Esophagus muscularis mucosa (tissue), 4 donors: Measurements from ENCODE around the gene FAM3B. TPM values are rescaled to one million over a fixed set of nuclear protein-coding genes. Genes with fewer than 3 reads are reported as not detected.

Experiments
- DNase-seq: peaks from one replicate; pipeline ENCODE4 v3.0.0-alpha.2; 2017; ENCODE audit errors: extremely low spot score
- H3K27ac ChIP-seq, 4 donors: fragments of 200-600 bp; sonication (generic); replicated peaks in 1 of 4; 1 replicate in 3 of 4; 2 replicates in 1 of 4; pipeline ENCODE4 v1.5.1; 2016 to 2019; ENCODE audit warnings: mild to moderate bottlenecking in 1 of 4
- H3K27me3 ChIP-seq, 4 donors: fragments of 200-600 bp; sonication (generic); one replicate each; pipeline versions ENCODE4 v1.5.1 to v1.6.0; 2016 to 2019
- H3K36me3 ChIP-seq, 4 donors: fragments of 200-600 bp; sonication (generic); one replicate each; pipeline ENCODE4 v1.5.1; 2016 to 2019
- H3K4me1 ChIP-seq, 4 donors: fragments of 200-600 bp; sonication (generic); one replicate each; pipeline ENCODE4 v1.5.1; 2016 to 2019
- H3K4me3 ChIP-seq, 4 donors: fragments of 200-600 bp; sonication (generic); 1 replicate in 2 of 4; 2 replicates in 2 of 4; pipeline ENCODE4 v1.5.1; 2016 to 2019; ENCODE audit warnings: mild to moderate bottlenecking in 4 of 4, moderate library complexity in 1 of 4
- H3K9me3 ChIP-seq, 4 donors: fragments of 200-600 bp; sonication (generic); 1 replicate in 3 of 4; 2 replicates in 1 of 4; pipeline ENCODE4 v1.5.1; 2016 to 2019
- EP300 ChIP-seq: sonication (generic); formaldehyde crosslinking; IDR thresholded peaks from one replicate; pipeline ENCODE4 v1.6.1; 2017; ENCODE audit warnings: antibody characterized with exemption
- POLR2A ChIP-seq: fragments of 450-650 bp; IDR thresholded peaks from one replicate; pipeline ENCODE4 v1.6.1; 2017; ENCODE audit warnings: antibody characterized with exemption, moderate library complexity, mild to moderate bottlenecking, low read depth
- POLR2AphosphoS5 ChIP-seq, 2 donors: sonication (generic); formaldehyde crosslinking; IDR thresholded peaks; one replicate each; pipeline ENCODE4 v1.6.1; 2017; ENCODE audit warnings: antibody characterized with exemption in 2 of 2
- WGBS: methylation state at CpG from one replicate; pipeline ENCODE4 v1.1.5; 2018; 5-methylcytosine and 5-hydroxymethylcytosine counted together
- intact Hi-C: fragments of 100-400 bp; cut with DNase I; formaldehyde crosslinking; loops from one replicate; pipeline ENCODE4 v1.15.1; 2023
- total RNA-seq, 4 donors: library from RNA; depleted of rRNA; stranded (reverse); fragments of >200 nt; gene quantifications; one replicate each; pipeline versions ENCODE4 v1.1.0 to v1.2.1, GENCODE V29; 2016
- TF ChIP-seq, protein P1 (sequence below), 3 experiments: fragments of 200-600 bp in 2 of 3; fragments of 450-650 bp in 1 of 3; sonication (generic) in 2 of 3; IDR thresholded peaks; one replicate each; pipeline ENCODE4 v1.5.1; 2017 to 2019; ENCODE audit warnings: antibody characterized with exemption in 3 of 3, mild to moderate bottlenecking in 2 of 3, moderate library complexity in 1 of 3

Gene FAM3B
- total RNA-seq, 4 donors from 2014 or later = 0.45 TPM; not detected in 3

DNA sequence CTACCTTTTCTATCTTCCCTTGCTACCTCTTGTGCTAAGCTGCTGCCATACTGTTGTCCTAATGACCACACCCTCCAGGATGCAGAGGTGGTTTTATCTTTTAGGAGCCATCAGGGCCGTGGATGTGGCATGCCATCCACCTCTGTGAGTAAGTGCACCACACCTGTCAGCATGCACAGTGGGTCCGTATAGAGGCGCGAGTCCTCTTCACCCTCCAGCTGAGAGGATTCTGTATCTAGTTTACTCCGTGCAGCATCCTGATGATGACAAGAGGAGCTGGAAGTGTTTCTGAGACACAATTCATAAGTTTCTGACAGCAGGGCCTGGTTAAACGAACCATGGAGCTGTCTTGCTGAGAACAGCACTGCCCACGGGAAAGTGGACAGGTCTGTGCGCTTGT, 11.2 kb downstream of the FAM3B start:
- TF ChIP-seq, protein P1, sequence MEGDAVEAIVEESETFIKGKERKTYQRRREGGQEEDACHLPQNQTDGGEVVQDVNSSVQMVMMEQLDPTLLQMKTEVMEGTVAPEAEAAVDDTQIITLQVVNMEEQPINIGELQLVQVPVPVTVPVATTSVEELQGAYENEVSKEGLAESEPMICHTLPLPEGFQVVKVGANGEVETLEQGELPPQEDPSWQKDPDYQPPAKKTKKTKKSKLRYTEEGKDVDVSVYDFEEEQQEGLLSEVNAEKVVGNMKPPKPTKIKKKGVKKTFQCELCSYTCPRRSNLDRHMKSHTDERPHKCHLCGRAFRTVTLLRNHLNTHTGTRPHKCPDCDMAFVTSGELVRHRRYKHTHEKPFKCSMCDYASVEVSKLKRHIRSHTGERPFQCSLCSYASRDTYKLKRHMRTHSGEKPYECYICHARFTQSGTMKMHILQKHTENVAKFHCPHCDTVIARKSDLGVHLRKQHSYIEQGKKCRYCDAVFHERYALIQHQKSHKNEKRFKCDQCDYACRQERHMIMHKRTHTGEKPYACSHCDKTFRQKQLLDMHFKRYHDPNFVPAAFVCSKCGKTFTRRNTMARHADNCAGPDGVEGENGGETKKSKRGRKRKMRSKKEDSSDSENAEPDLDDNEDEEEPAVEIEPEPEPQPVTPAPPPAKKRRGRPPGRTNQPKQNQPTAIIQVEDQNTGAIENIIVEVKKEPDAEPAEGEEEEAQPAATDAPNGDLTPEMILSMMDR (IDR thresholded peaks at IDR 0.05) = no peak
- TF ChIP-seq POLR2AphosphoS5 (IDR thresholded peaks at IDR 0.05) (no peak), POLR2A (no peak), EP300 (no peak)
- Histone ChIP-seq H3K27me3 (no peaks in the 10 kb centered on the region), H3K4me1 (no peaks in the 10 kb centered on the region), H3K27ac (no peak overlapping the region), H3K9me3 (no peaks in the 10 kb centered on the region), H3K36me3 (no peaks in the 10 kb centered on the region), H3K4me3 (no peak overlapping the region)
- intact Hi-C loops = no loop called here
- 90% methylated on average over 8 of the region's 8 CpGs for WGBS
- no peak for DNase-seq

- H3K27me3 ChIP-seq = no peaks in the 10 kb centered on the region
- WGBS = 81% methylated on average over 16 of the region's 16 CpGs
- peaks cover 0 to 7% (median 1%) of the 10 kb centered on the region in 4 donors for H3K9me3 ChIP-seq
- no peak overlapping the region for H3K4me3 ChIP-seq
- intact Hi-C loops = no loop called here
- H3K36me3 ChIP-seq = no peaks in the 10 kb centered on the region
- no peak overlapping the region for H3K27ac ChIP-seq
- no peaks in the 10 kb centered on the region for H3K4me1 ChIP-seq
- TF ChIP-seq POLR2AphosphoS5 (IDR thresholded peaks at IDR 0.05) (no peak), EP300 (no peak), POLR2A (no peak)
- TF ChIP-seq, protein P1 (IDR thresholded peaks at IDR 0.05) = no peak
- DNase-seq = no peak
These were observed 12.3 kb downstream of the FAM3B start for GRCh38 chr21:41328660-41329607.

DNA sequence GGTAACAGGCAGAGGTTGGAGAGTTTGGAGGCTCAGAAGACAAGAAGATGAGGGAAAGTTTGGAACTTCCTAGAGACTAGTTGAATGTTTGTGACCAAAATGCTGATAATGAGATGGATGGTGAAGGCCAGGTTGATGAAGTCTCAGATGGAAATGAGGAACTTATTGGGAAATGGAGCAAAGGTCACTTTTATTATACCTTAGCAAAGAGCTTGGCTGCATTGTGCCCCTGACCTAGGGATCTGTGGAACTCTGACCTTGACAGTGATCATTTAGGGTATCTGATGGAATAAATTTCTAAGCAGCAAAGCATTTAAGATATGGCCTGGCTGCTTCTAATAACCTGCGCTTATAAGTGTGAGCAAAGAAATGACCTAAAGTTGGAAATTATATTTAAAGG, 17.2 kb downstream of the FAM3B start:
- H3K4me1 ChIP-seq = no peaks in the 10 kb centered on the region
- intact Hi-C loops = no loop called here
- no peak for DNase-seq
- TF ChIP-seq POLR2A (no peak), EP300 (no peak), POLR2AphosphoS5 (IDR thresholded peaks at IDR 0.05) (no peak)
- TF ChIP-seq, protein P1 (IDR thresholded peaks at IDR 0.05) = no peak
- H3K36me3 ChIP-seq = no peaks in the 10 kb centered on the region
- H3K27ac ChIP-seq = no peak overlapping the region
- WGBS = 97% methylated on average over 1 of the region's 1 CpG
- H3K27me3 ChIP-seq = no peaks in the 10 kb centered on the region
- no peak overlapping the region for H3K4me3 ChIP-seq
- H3K9me3 ChIP-seq = peaks cover 0 to 18% (median 10%) of the 10 kb centered on the region in 4 donors

DNA sequence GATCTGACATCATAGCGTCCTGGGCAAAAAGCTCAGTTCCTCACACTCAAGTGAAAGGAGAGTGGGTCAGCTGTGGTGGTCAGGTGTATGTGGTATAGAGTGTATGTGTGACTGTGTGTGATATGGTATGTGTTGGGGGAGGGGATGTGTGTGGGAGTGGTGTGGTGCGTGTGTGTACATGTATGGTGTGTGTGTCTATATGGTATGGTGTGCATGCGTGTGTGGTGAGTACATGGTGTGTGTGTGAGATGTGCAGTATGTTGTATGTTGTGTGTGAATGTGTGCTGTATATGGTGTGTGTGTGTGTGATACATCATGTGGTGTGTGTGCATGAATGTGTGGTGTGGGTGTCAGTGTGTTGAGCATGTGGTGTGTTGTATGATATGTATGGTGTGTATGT, 20.9 kb downstream of the FAM3B start:
- no peak for TF ChIP-seq POLR2A
- Histone ChIP-seq H3K4me3 (no peak overlapping the region), H3K27ac (no peak overlapping the region), H3K36me3 (no peaks in the 10 kb centered on the region), H3K4me1 (no peaks in the 10 kb centered on the region), H3K27me3 (no peaks in the 10 kb centered on the region), H3K9me3 (peaks cover 0 to 18% (median 12%) of the 10 kb centered on the region in 4 donors)
- DNase-seq = no peak
- intact Hi-C loops = no loop called here
- 95% methylated on average over 3 of the region's 3 CpGs for WGBS

- Histone ChIP-seq H3K36me3 (no peaks in the 10 kb centered on the region), H3K4me3 (no peak overlapping the region), H3K4me1 (no peaks in the 10 kb centered on the region), H3K27ac (no peak overlapping the region), H3K9me3 (peaks cover 0 to 15% (median 12%) of the 10 kb centered on the region in 4 donors), H3K27me3 (no peaks in the 10 kb centered on the region)
- TF ChIP-seq, protein P1 (IDR thresholded peaks at IDR 0.05) = no peak
- TF ChIP-seq POLR2A (no peak), POLR2AphosphoS5 (IDR thresholded peaks at IDR 0.05) (no peak), EP300 (no peak)
- intact Hi-C loops = no loop called here
- DNase-seq = no peak
- 96% methylated on average over 8 of the region's 8 CpGs for WGBS
These were observed 21.9 kb downstream of the FAM3B start for GRCh38 chr21:41338455-41338854.
